HepG2 (cell line): ENCODE data around the gene SLC18A3. TPM values are rescaled to one million over a fixed set of nuclear protein-coding genes. Genes with fewer than 3 reads are reported as not detected.

Experiments used
- ATAC-seq: fragments of 200-7000 bp; cut with Tn5 transposase; 3 replicates; pipeline ENCODE4 v1.9.1; 2020; ENCODE audit warnings: mild to moderate bottlenecking, moderate library complexity
- BruUV-seq: library from RNA; stranded (reverse); fragments of 400-500 nt; replicated peaks from 2 replicates; lab custom pipeline; 2021; lab: Mats Ljungman, UMichigan
- CTCF ChIA-PET: fragments of 300-600 bp; formaldehyde crosslinking; extraction: SDS; loops from one replicate; lab custom pipeline; 2021; ENCODE audit warnings: low total read pairs, inconsistent platforms, low intra/inter-chr PET ratio; lab: Yijun Ruan, JAX
- POLR2A ChIA-PET: fragments of 350-600 bp; sonication (Branson Sonifier 250); formaldehyde crosslinking; loops from one replicate; lab custom pipeline; 2020; ENCODE audit warnings: antibody characterized with exemption, inconsistent platforms; lab: Yijun Ruan, JAX
- DNase-seq: peaks from one replicate; pipeline ENCODE4 v3.0.0-alpha.2; 2015; ENCODE audit warnings: low spot score
- FAIRE-seq: peaks from 3 replicates; lab custom pipeline; 2011; peaks lifted over from hg19 to GRCh38; lab: Jason Lieb, UNC
- H2AFZ ChIP-seq: one replicate; pipeline ENCODE4 v1.6.1; 2011; ENCODE audit warnings: low read length, inconsistent platforms
- H3K27ac ChIP-seq: fragments of 300-600 bp; 3 replicates; pipeline ENCODE4 v1.8.0; 2011; ENCODE audit warnings: mixed run types, mild to moderate bottlenecking, mixed read lengths, low read length, inconsistent platforms; ENCODE audit not compliant: insufficient read depth; ENCODE audit errors: extremely low read length
- H3K27me3 ChIP-seq, 2 experiments: fragments of 200-600 bp in 1 of 2; 2 replicates in 1 of 2; 3 replicates in 1 of 2; pipeline versions ENCODE4 v1.6.0 to v1.8.0; 2011; ENCODE audit warnings: low read length in 2 of 2, mild to moderate bottlenecking in 2 of 2, moderate library complexity in 2 of 2, inconsistent platforms in 1 of 2; ENCODE audit not compliant: insufficient read depth in 2 of 2, control insufficient read depth in 1 of 2
- H3K36me3 ChIP-seq, 2 experiments: fragments of 200-600 bp in 1 of 2; replicated peaks in 1 of 2; 2 replicates in 1 of 2; 3 replicates in 1 of 2; pipeline versions ENCODE4 v1.5.1 to v1.8.0; 2011; ENCODE audit warnings: low read length in 2 of 2, inconsistent platforms in 1 of 2; ENCODE audit not compliant: insufficient read depth in 2 of 2, control insufficient read depth in 1 of 2
- H3K4me1 ChIP-seq: 2 replicates; pipeline ENCODE4 v1.5.1; 2012; ENCODE audit warnings: low read length, inconsistent platforms; ENCODE audit not compliant: insufficient read depth
- H3K4me2 ChIP-seq: 2 replicates; pipeline ENCODE4 v1.6.0; 2011; ENCODE audit warnings: low read depth, low read length, inconsistent platforms
- H3K4me3 ChIP-seq, 3 experiments: fragments of 200-600 bp in 1 of 3; sonication (generic), shearing (Covaris generic) in 1 of 3; replicated peaks in 1 of 3; 2 replicates each; pipeline ENCODE4 v1.5.1; 2011 to 2016; ENCODE audit warnings: low read length in 3 of 3, inconsistent platforms in 2 of 3, low read depth in 2 of 3, mild to moderate bottlenecking in 2 of 3, control low read depth in 1 of 3, mixed read lengths in 1 of 3; ENCODE audit not compliant: insufficient read depth in 1 of 3
- H3K79me2 ChIP-seq: one replicate; pipeline ENCODE4 v1.6.1; 2011; ENCODE audit warnings: low read length, inconsistent platforms; ENCODE audit not compliant: insufficient read depth
- H3K9ac ChIP-seq: 2 replicates; pipeline ENCODE4 v1.6.0; 2011; ENCODE audit warnings: mild to moderate bottlenecking, low read depth, low read length, inconsistent platforms; ENCODE audit not compliant: insufficient read depth
- H3K9me3 ChIP-seq: 2 replicates; pipeline ENCODE4 v1.5.1; 2012; ENCODE audit warnings: mild to moderate bottlenecking, low read length
- H4K20me1 ChIP-seq: 2 replicates; pipeline ENCODE4 v1.6.0; 2011; ENCODE audit warnings: inconsistent platforms, mild to moderate bottlenecking, low read length, moderate library complexity; ENCODE audit not compliant: insufficient read depth
- ATF7 ChIP-seq, 2 experiments: fragments of 450-650 bp in 1 of 2; sonication (generic) in 1 of 2; formaldehyde crosslinking in 1 of 2; IDR thresholded peaks; 2 replicates each; pipeline versions ENCODE4 v1.4.0 to v1.6.1; 2016 to 2020; ENCODE audit warnings: antibody characterized with exemption in 1 of 2, mild to moderate bottlenecking in 1 of 2, missing genetic modification reagents in 1 of 2
- DNMT3B ChIP-seq: conservative IDR thresholded peaks from 2 replicates; pipeline ENCODE4 v1.6.1; 2016; ENCODE audit warnings: missing biosample characterization, control low read depth
- FLYWCH1 ChIP-seq: sonication (generic); formaldehyde crosslinking; IDR thresholded peaks from 2 replicates; pipeline ENCODE4 v1.8.1; 2023; ENCODE audit warnings: mild to moderate bottlenecking, missing genetic modification reagents
- NBN ChIP-seq: fragments of 450-650 bp; conservative IDR thresholded peaks from 2 replicates; pipeline ENCODE4 v1.6.1; 2017
- NFE2L1 ChIP-seq: sonication (generic); formaldehyde crosslinking; IDR thresholded peaks from 2 replicates; pipeline ENCODE4 v1.4.0; 2020; ENCODE audit warnings: missing genetic modification reagents, mild to moderate bottlenecking, borderline replicate concordance
- SNAI1 ChIP-seq: sonication (generic); formaldehyde crosslinking; IDR thresholded peaks from 2 replicates; pipeline ENCODE4 v1.5.0; 2020; ENCODE audit warnings: mild to moderate bottlenecking, missing genetic modification reagents, borderline replicate concordance
- ZBTB21 ChIP-seq: sonication (generic); formaldehyde crosslinking; IDR thresholded peaks from 2 replicates; pipeline ENCODE4 v1.4.0; 2020; ENCODE audit warnings: missing genetic modification reagents
- ZBTB7B ChIP-seq: sonication (generic); formaldehyde crosslinking; IDR thresholded peaks from 2 replicates; pipeline ENCODE4 v1.4.0; 2020; ENCODE audit warnings: missing genetic modification reagents
- ZKSCAN5 ChIP-seq: sonication (generic); formaldehyde crosslinking; IDR thresholded peaks from 2 replicates; pipeline ENCODE4 v1.5.1; 2020; ENCODE audit warnings: mild to moderate bottlenecking, missing genetic modification reagents
- ZNF282 ChIP-seq: fragments of 450-650 bp; IDR thresholded peaks from 2 replicates; pipeline ENCODE4 v1.6.1; 2018; ENCODE audit not compliant: partially characterized antibody
- ZNF547 ChIP-seq: sonication (generic); formaldehyde crosslinking; IDR thresholded peaks from 2 replicates; pipeline ENCODE4 v1.5.1; 2020; ENCODE audit warnings: mild to moderate bottlenecking, missing genetic modification reagents
- ZNF749 ChIP-seq: sonication (generic); formaldehyde crosslinking; IDR thresholded peaks from 2 replicates; pipeline ENCODE4 v1.8.0; 2022; ENCODE audit warnings: mild to moderate bottlenecking, missing genetic modification reagents, moderate library complexity, borderline replicate concordance
- WGBS: methylation state at CpG from one replicate; pipeline ENCODE4 v1.1.6; 2017; ENCODE audit warnings: low lambda C conversion rate; 5-methylcytosine and 5-hydroxymethylcytosine counted together
- in situ Hi-C: cut with HindIII; loops from 2 replicates; pipeline ENCODE4 v1.10.0; 2017; ENCODE audit warnings: low pct_unique_long_range_greater_than_20kb; ENCODE audit not compliant: extremely low pct_ligation_motif_present
- intact Hi-C: fragments of 100-400 bp; cut with micrococcal nuclease; formaldehyde crosslinking; loops from one replicate; pipeline ENCODE4 v1.10.0; 2022; ENCODE audit not compliant: unreplicated experiment
- polyA plus RNA-seq, 8 experiments: library from polyadenylated mRNA; depleted of rRNA in 3 of 8; stranded (reverse) in 7 of 8; unstranded in 1 of 8; fragments of >200 nt; fragmentation: Illumina TruSeq in 4 of 8; extraction: Trizol in 4 of 8; gene quantifications; 2 replicates each; pipeline versions ENCODE4 v1.2.1 to v1.2.3, GENCODE V29; 2011 to 2016; ENCODE audit warnings: low read depth in 4 of 8, missing spikeins in 1 of 8, mixed read lengths in 1 of 8; ENCODE audit not compliant: insufficient read depth in 1 of 8
- total RNA-seq, 5 experiments: library from RNA; depleted of rRNA; stranded (reverse); fragments of >200 nt; fragmentation: Illumina TruSeq; extraction: Trizol; gene quantifications; 2 replicates each; pipeline ENCODE4 v1.2.3, GENCODE V29; 2016; ENCODE audit warnings: low read depth in 1 of 5
- TF ChIP-seq, protein P1 (sequence below): sonication (generic); formaldehyde crosslinking; IDR thresholded peaks from 2 replicates; pipeline ENCODE4 v1.4.0; 2020; ENCODE audit warnings: missing genetic modification reagents
- TF ChIP-seq, protein P2 (sequence below): sonication (generic); formaldehyde crosslinking; IDR thresholded peaks from 2 replicates; pipeline ENCODE4 v1.5.1; 2020; ENCODE audit warnings: missing genetic modification reagents, mild to moderate bottlenecking, borderline replicate concordance
- TF ChIP-seq, protein P3 (sequence below): IDR thresholded peaks from 2 replicates; pipeline ENCODE4 v1.6.1; 2016; ENCODE audit warnings: missing genetic modification reagents, missing compliant biosample characterization

Gene SLC18A3
- total and polyA plus RNA-seq, 2 of the 13 experiments (the other 11 are each of a cell fraction or from before 2014, with no cell fraction given) = not detected

DNA sequence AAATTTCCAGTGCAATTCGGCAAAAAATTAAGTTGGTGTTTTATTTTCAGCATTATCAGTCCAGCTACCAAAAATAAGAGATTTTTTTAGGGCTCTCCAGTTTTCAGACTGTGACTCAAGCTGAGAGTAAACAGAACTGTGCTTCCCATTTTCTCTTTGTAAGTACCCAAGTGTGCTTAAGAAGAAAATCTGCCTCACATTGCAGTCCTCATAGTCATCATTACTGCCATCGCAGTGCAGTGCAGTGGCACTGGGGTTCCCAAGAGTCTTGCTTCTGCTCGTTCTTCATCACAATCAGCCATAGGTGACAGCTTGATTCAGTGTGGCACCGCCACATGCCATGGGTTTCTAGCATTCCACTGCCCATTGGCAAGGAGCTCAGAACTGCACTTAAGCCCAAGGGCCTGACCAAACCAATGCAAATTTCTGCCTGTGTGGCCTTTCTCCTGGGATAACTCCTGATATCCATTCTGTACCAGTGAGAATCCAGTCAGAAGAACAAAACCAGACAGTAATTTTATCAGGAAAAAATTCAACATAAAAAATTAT lies 45.6 kb upstream of the SLC18A3 start (continued):
- no peak for TF ChIP-seq SNAI1 (CRISPR knock-in tag)
- no peak for TF ChIP-seq NBN
- no peak for TF ChIP-seq DNMT3B (CRISPR knock-in tag)
- TF ChIP-seq ZBTB21 (CRISPR knock-in tag) = no peak
- TF ChIP-seq, protein P1, sequence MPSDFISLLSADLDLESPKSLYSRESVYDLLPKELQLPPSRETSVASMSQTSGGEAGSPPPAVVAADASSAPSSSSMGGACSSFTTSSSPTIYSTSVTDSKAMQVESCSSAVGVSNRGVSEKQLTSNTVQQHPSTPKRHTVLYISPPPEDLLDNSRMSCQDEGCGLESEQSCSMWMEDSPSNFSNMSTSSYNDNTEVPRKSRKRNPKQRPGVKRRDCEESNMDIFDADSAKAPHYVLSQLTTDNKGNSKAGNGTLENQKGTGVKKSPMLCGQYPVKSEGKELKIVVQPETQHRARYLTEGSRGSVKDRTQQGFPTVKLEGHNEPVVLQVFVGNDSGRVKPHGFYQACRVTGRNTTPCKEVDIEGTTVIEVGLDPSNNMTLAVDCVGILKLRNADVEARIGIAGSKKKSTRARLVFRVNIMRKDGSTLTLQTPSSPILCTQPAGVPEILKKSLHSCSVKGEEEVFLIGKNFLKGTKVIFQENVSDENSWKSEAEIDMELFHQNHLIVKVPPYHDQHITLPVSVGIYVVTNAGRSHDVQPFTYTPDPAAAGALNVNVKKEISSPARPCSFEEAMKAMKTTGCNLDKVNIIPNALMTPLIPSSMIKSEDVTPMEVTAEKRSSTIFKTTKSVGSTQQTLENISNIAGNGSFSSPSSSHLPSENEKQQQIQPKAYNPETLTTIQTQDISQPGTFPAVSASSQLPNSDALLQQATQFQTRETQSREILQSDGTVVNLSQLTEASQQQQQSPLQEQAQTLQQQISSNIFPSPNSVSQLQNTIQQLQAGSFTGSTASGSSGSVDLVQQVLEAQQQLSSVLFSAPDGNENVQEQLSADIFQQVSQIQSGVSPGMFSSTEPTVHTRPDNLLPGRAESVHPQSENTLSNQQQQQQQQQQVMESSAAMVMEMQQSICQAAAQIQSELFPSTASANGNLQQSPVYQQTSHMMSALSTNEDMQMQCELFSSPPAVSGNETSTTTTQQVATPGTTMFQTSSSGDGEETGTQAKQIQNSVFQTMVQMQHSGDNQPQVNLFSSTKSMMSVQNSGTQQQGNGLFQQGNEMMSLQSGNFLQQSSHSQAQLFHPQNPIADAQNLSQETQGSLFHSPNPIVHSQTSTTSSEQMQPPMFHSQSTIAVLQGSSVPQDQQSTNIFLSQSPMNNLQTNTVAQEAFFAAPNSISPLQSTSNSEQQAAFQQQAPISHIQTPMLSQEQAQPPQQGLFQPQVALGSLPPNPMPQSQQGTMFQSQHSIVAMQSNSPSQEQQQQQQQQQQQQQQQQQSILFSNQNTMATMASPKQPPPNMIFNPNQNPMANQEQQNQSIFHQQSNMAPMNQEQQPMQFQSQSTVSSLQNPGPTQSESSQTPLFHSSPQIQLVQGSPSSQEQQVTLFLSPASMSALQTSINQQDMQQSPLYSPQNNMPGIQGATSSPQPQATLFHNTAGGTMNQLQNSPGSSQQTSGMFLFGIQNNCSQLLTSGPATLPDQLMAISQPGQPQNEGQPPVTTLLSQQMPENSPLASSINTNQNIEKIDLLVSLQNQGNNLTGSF (CRISPR knock-in tag) = no peak
- no peak for TF ChIP-seq ZNF547 (CRISPR knock-in tag)

DNA sequence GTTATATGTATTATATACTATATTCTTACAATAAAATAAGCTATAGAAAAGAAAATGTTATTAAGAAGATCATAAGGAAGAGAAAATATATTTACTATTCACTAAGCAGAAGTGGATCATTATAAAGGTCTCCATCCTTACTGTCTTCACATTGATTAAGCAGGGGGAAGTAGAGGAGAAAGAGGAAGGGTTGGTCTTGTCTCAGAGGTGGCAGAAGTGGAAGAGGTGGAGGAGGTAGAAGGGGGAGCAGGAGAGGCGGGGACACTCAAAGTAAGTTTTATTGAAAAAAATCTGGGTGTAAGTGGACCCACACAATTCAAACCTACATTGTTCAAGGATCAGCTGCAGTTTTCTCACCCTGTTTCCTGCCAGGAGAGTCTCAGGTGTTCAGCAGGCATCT lies 42.3 kb upstream of the SLC18A3 start:
- WGBS = 8% methylated on average over 1 of the region's 1 CpG
- peaks cover 4 to 6% of the 10 kb centered on the region in 2 experiments; a peak in 2 of 5 replicates for H3K27me3 ChIP-seq
- H3K27ac ChIP-seq = no peak overlapping the region
- H3K4me3 ChIP-seq = no peak overlapping the region
- H3K9me3 ChIP-seq = no peaks in the 10 kb centered on the region
- H3K4me1 ChIP-seq = 0 out of 2 replicates have a peak, but pooled peaks cover 3% of the 10 kb centered on the region
- in situ Hi-C loops = no loop called here
- H3K4me2 ChIP-seq = no peak overlapping the region
- DNase-seq = no peak
- no peaks in the 10 kb centered on the region for H3K36me3 ChIP-seq
- BruUV-seq = no TSS peak
- POLR2A ChIA-PET = no interaction called here
- H2AFZ ChIP-seq = no peak overlapping the region
- no peak for FAIRE-seq
- no peak overlapping the region for H3K9ac ChIP-seq
- H4K20me1 ChIP-seq = no peaks in the 10 kb centered on the region
- intact Hi-C loops = no loop called here
- H3K79me2 ChIP-seq = no peaks in the 10 kb centered on the region
- ATAC-seq = no peak
- CTCF ChIA-PET = no interaction called here
- TF ChIP-seq, protein P2, sequence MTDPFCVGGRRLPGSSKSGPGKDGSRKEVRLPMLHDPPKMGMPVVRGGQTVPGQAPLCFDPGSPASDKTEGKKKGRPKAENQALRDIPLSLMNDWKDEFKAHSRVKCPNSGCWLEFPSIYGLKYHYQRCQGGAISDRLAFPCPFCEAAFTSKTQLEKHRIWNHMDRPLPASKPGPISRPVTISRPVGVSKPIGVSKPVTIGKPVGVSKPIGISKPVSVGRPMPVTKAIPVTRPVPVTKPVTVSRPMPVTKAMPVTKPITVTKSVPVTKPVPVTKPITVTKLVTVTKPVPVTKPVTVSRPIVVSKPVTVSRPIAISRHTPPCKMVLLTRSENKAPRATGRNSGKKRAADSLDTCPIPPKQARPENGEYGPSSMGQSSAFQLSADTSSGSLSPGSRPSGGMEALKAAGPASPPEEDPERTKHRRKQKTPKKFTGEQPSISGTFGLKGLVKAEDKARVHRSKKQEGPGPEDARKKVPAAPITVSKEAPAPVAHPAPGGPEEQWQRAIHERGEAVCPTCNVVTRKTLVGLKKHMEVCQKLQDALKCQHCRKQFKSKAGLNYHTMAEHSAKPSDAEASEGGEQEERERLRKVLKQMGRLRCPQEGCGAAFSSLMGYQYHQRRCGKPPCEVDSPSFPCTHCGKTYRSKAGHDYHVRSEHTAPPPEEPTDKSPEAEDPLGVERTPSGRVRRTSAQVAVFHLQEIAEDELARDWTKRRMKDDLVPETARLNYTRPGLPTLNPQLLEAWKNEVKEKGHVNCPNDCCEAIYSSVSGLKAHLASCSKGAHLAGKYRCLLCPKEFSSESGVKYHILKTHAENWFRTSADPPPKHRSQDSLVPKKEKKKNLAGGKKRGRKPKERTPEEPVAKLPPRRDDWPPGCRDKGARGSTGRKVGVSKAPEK (CRISPR knock-in tag) = no peak
- TF ChIP-seq ZNF749 (CRISPR knock-in tag) (no peak), ZNF282 (no peak), NFE2L1 (no peak), FLYWCH1 (CRISPR knock-in tag) (no peak), ATF7 (IDR thresholded peaks at IDR 0.05) (no peak), ATF7 (CRISPR knock-in tag; IDR thresholded peaks at IDR 0.05) (no peak), ZKSCAN5 (CRISPR knock-in tag) (no peak), ZBTB7B (no peak)
- TF ChIP-seq, protein P3, sequence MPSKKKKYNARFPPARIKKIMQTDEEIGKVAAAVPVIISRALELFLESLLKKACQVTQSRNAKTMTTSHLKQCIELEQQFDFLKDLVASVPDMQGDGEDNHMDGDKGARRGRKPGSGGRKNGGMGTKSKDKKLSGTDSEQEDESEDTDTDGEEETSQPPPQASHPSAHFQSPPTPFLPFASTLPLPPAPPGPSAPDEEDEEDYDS (CRISPR knock-in tag) = no peak
